Lower leg skin (tissue), 4 donors: ENCODE data around the gene D2HGDH. TPM values are rescaled to one million over a fixed set of nuclear protein-coding genes. Genes with fewer than 3 reads are reported as not detected.
A peak's percentile ranks its signal among the peaks of the same experiment; 100 is the strongest.

Experiments
- DNase-seq, 2 donors: peaks; one replicate each; pipeline ENCODE4 v3.0.0-alpha.2; 2019; ENCODE audit warnings: low spot score in 2 of 2
- H3K4me3 ChIP-seq: fragments of 200-600 bp; sonication (generic); 2 replicates; pipeline ENCODE4 v1.5.1; 2017; ENCODE audit warnings: mild to moderate bottlenecking, low read depth; ENCODE audit not compliant: poor library complexity, severe bottlenecking
- CTCF ChIP-seq, 3 donors: fragments of 450-650 bp; IDR thresholded peaks; one replicate each; pipeline ENCODE4 v1.5.1; 2016; ENCODE audit warnings: antibody characterized with exemption in 3 of 3, mild to moderate bottlenecking in 3 of 3, moderate library complexity in 2 of 3
- POLR2A ChIP-seq, 2 donors: fragments of 450-650 bp; IDR thresholded peaks; one replicate each; pipeline ENCODE4 v1.6.1; 2016 to 2017; ENCODE audit warnings: antibody characterized with exemption in 2 of 2, mild to moderate bottlenecking in 1 of 2, moderate library complexity in 1 of 2
- WGBS, 2 donors: methylation state at CpG; one replicate each; pipeline ENCODE4 v1.1.5; 2018; 5-methylcytosine and 5-hydroxymethylcytosine counted together
- intact Hi-C: fragments of 100-400 bp; cut with DNase I; formaldehyde crosslinking; loops from one replicate; pipeline ENCODE4 v1.15.0; 2023; ENCODE audit warnings: low total_unique reads
- total RNA-seq, 4 donors: library from RNA; depleted of rRNA; stranded (reverse); fragments of >200 nt; gene quantifications; one replicate each; pipeline ENCODE4 v1.1.0, GENCODE V29; 2016

The D2HGDH gene
- total RNA-seq, 4 donors from 2014 or later = 34.8 to 65.1 (median 48.2) TPM

GRCh38 chr2:241809383-241810306 lies 75.2 kb downstream of the D2HGDH start:
- H3K4me3 ChIP-seq = no peak overlapping the region
- intact Hi-C loops = no loop called here
- DNase-seq = peak in 1 of 2 donors; percentile 82
- 81 to 83% methylated on average over 26 to 28 of the region's 29 CpGs for WGBS, 2 donors
- TF ChIP-seq CTCF (IDR thresholded peaks at IDR 0.05) (no peak), POLR2A (IDR thresholded peaks at IDR 0.05) (no peak)

- intact Hi-C loops = no loop called here
- 70 to 85% methylated on average over 10 to 24 of the region's 28 CpGs for WGBS, 2 donors
- peak in 1 of 2 donors; percentile 72 for DNase-seq
- TF ChIP-seq CTCF (IDR thresholded peaks at IDR 0.05) = no peak
- no peak for TF ChIP-seq POLR2A (IDR thresholded peaks at IDR 0.05)
- no peak overlapping the region for H3K4me3 ChIP-seq
These were observed 76.1 kb downstream of the D2HGDH start for GRCh38 chr2:241810307-241811200.

- peak in 1 of 2 donors; percentile 86 for DNase-seq
- H3K4me3 ChIP-seq = no peak overlapping the region
- intact Hi-C loops = no loop called here
- 81% methylated on average over 19 to 20 of the region's 27 CpGs for WGBS, 2 donors
- no peak for TF ChIP-seq CTCF (IDR thresholded peaks at IDR 0.05)
These were observed 76.9 kb downstream of the D2HGDH start for GRCh38 chr2:241811201-241811951.

GRCh38 chr2:241811952-241812729 lies 77.7 kb downstream of the D2HGDH start:
- intact Hi-C loops = no loop called here
- WGBS, 2 donors = 87 to 92% methylated on average over 16 to 19 of the region's 20 CpGs

More at GRCh38 chr2:241811952-241812729, 77.7 kb downstream of the D2HGDH start:
- H3K4me3 ChIP-seq = no peak overlapping the region
- TF ChIP-seq POLR2A (IDR thresholded peaks at IDR 0.05) (no peak), CTCF (IDR thresholded peaks at IDR 0.05) (no peak)
- DNase-seq = peak in 1 of 2 donors; percentile 84
